Measurements from ENCODE around the gene NCKAP5L.
"Not testable (repeated sequence)": the region's sequence is repeated elsewhere in the genome, so short reads cannot be mapped to it uniquely, and the experiment has no call there.

The NCKAP5L gene

DNA sequence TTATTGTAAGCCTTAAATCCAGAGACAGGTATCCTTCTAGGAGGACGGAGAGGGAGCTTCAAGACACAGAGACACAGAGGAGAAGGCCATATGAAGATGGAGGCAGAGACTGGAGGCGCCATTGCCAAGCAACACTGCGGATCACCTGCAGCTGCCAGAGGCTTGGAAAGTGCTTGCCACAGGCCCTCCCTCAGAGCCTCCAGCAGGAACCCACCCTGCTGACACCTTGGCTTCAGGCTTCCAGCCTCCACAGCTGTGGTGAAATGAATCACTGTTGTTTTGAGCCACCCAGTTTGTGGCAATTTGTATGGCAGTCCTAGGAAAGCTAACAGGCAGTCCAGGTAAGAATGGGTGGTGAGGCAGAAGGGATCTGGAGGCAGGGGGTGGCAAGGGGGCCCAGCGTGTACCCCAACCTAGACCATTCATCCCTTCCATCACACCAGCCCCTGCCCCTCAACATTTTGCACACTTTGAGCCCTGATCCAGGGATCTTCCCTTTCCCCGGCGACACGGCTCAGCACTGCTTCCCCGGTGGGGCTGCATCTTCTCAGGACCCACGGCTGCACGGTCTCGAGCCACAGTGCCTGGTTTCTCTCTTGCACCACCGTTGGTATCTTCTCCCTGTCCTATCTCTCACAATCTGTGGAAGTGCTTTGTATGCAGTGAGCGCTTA, 37.0 kb upstream of the NCKAP5L start:
- no peak for DNase-seq

DNA sequence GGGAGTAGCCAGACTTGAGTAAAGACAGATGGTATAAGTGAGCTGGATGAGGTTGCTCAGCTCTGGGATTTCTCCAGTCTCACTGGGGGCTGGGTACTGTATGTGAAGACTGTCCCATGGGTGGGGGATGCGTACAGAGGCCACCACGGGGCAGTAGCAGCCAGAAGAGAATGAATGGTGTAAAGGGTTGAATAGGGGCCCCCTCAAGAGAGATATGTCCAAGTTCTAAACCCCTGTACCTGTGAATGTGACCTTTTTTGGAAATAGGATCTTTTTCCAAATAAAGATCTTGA, 36.5 kb upstream of the NCKAP5L start:
- no peak for DNase-seq

GRCh38 chr12:49863946-49864797, 36.0 kb upstream of the NCKAP5L start:
- no peak for DNase-seq

DNA sequence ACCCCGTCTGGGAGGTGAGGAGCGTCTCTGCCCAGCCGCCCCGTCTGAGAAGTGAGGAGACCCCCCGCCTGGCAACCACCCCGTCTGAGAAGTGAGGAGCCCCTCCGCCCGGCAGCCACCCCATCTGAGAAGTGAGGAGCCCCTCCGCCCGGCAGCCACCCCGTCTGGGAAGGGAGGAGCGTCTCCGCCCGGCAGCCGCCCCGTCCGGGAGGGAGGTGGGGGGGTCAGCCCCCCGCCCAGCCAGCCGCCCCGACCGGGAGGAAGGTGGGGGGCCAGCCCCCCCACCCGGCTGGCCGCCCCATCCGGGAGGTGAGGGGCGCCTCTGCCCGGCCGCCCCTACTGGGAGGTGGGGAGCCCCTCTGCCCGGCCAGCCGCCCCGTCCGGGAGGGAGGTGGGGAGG, 32.7 kb upstream of the NCKAP5L start:
- DNase-seq: not testable (repeated sequence)

GRCh38 chr12:49855890-49856289, 27.7 kb upstream of the NCKAP5L start:
- not testable (repeated sequence) for DNase-seq

GRCh38 chr12:49854976-49855375, 26.8 kb upstream of the NCKAP5L start:
- DNase-seq: no peak

DNA sequence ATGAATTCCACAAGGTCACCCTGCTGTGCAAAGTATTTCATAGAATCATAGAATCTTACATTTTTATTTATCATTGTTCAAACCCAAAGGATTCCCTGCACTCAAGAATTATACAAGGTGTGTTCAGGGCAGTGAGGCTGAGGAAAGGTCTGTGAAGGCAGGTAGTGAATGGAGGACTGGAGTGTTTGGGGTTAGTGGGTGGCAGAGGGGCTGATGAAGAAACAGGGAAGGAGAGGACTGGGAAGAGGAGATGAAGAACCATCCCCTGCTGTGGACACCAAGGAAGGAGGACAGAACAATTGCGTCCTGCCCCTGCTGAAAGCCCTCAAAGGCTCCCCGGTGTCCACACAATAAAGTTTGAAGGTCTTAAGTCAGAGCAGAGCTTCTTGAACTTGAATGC, 25.5 kb upstream of the NCKAP5L start:
- no peak for DNase-seq

GRCh38 chr12:49847161-49847560, 18.9 kb upstream of the NCKAP5L start:
- DNase-seq: no peak

- DNase-seq: no peak
Observed at GRCh38 chr12:49846032-49846431, 17.8 kb upstream of the NCKAP5L start.

GRCh38 chr12:49843876-49844437, 15.7 kb upstream of the NCKAP5L start:
- no peak for DNase-seq

DNA sequence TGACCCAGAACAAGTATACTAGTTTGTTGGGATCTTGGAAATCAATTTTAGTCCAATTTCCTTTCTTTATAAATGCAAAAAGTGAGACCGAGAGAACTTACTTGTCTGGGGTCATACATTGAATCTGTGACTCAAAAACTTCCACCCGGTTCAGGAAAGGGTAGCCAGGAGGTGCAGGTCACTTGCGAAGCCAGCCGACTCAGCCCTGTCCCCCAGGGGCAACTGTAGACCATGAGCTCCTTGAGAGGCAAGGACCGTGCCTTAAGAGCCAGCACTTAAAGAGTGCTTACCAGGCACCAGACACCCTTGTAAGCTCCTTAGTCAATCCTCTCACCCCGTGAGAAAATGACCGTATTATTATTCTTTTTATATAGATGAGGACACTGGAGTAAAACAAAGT, 15.2 kb upstream of the NCKAP5L start:
- no peak for DNase-seq

DNA sequence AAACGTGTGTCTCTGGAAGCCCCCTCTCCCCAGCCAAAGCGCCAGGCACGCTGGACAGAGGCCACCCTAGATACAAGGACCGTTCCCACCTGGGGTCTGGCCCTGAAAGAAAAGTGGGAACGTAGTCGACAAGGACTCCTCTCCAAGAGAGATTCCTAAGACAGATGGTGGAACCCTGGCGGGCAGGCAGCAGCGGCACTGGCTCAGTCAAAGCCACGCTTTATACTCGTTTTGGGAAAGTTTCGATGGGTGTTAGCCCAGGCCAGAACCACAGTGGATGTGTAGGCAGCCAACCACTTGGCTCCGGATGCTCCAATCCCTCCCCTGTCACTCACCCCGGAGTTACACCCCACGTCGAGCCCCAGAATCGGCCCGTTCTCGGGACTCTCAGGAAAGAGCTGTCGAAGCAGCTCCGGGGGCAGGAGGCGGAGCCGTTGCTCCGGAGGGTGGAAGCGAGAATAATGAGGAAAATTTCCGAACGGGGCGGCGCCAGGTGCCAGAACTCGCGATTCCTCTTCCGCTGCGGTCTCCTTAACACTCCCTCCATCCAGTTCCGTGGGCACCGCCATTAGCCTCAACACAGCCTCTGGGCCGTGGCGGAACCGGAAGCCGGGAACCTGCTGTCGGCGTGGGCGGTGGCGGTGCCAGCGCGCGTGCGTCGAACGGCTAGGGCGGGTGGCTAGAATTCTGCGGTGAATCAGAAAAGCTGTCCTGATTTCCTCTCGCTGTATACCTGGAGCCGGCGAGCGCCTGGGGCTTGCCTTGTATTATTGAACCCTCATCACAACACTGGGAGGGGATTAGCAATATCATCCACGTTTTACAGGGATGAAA, 14.5 kb upstream of the NCKAP5L start, which contains the start of gene BCDIN3D:
Gene BCDIN3D, minus strand, starts transcription at position 588 of the 834 bp plus-strand sequence. Its CDS starts 19 bp downstream, at position 569.
- DNase-seq: peak; percentile 89 to 92

DNA sequence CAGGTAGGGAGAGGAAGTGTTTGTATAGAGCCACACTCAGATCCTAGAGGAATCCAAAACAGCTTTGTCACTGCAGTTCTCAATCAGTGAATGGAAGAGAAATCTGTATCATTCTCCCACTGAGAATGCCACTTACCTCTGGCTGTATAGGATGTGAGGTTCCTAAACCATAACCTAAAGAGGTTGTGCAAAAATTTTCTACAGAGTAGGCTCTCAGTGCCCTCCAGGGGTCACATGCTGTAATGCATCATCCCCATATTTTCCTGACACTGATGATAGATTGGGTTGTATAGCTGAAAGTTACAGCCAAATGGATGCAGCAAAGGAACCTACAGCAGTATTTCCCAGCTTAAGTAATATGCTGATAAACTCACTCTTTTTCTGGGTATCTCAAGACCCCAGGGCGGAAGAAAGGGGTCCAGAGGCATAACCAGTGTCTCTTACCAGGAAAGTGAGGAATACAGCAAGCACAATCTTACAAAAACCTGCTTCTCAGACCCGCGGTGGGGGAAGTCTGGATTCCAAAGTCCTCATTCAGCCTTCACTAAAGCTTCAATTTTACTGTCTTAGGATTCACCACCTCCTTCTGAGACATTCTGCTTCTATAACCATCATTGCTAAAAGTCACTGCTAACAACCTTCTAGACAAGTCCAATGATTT, 10.9 kb upstream of the NCKAP5L start:
- DNase-seq: peak; percentile 44 to 63

- DNase-seq: no peak
Observed at GRCh38 chr12:49832836-49833421, 4.7 kb upstream of the NCKAP5L start.

DNA sequence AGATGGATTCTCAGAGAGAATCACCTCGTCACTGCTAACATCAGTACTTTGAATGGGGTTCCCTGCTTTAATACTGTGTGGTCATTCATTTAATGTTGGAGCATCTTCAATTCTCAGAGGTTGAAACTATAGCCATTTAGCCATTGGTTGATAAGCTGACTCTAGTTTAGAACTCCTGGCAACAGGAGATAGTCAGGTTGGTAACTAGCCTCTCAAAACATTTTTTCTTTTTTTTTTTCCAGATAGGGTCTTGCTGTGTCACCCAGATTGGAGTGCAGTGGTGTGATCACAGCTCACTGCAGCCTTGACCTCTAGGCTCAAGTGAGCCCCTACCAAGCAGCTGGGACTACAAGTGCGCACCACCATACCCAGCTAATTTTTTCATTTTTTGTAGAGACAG, 3.5 kb upstream of the NCKAP5L start:
- DNase-seq: no peak

DNA sequence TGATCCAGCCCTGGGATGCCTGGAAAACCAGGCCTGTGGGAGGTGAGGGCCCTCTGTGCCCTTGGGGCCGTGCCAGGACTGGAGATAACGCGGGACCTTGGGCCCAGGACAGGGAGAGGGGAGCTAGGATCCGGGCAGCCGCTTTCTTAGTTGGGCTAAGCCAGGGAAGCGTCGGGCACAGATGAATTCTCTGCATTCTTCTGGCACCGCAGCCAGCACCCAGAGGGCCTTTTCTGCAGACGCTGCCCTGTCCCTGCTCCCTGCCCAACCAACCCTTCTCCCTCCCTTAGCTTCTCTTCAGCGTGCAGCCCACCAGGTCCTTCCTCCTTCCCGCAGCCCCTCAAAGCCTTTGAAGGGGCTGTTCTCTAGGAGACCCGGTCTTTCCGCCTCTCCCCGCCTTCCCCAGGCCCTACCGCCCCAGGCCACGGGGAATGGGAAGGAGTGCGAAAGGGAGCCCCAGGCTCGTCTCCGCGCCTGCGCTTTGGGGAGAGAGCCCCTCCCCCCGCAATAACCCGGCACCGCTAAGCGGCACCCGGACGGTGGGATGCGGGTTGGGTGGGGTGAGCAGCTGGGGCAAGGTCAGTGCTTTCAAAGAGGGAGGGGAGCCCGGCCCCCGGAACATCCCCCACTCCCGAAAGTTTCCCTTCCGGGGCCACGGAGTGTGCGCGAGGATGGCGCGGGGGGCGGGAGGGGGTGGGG, 663 bp downstream of the NCKAP5L start:
- peak in 1 of 2 donors; percentile 59 for DNase-seq

- no peak for DNase-seq
Observed at GRCh38 chr12:49827051-49827400, 1.2 kb downstream of the NCKAP5L start.

DNA sequence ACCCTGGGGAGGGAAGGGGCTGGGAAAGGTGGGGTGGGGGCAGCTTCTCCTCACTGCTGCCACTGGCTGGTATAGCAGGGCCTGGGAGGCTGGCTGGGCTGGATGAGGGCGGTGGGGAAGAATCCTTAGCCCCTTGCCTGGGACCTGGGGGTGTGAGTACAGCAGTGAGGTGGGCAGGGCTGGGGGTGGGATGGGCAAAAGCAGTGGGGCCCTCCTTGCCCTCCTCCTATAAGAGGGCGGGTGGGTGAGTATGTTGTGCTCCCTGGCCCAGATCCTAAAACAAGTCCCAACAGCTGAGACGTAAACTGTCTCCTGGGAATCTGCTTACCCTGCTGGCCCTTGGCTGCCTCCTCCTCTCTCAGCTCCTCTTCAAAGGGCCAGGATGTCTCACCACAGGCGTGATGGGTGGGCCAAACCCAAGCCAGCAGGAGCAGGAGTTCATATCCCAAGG, 2.2 kb downstream of the NCKAP5L start:
- DNase-seq: no peak

DNA sequence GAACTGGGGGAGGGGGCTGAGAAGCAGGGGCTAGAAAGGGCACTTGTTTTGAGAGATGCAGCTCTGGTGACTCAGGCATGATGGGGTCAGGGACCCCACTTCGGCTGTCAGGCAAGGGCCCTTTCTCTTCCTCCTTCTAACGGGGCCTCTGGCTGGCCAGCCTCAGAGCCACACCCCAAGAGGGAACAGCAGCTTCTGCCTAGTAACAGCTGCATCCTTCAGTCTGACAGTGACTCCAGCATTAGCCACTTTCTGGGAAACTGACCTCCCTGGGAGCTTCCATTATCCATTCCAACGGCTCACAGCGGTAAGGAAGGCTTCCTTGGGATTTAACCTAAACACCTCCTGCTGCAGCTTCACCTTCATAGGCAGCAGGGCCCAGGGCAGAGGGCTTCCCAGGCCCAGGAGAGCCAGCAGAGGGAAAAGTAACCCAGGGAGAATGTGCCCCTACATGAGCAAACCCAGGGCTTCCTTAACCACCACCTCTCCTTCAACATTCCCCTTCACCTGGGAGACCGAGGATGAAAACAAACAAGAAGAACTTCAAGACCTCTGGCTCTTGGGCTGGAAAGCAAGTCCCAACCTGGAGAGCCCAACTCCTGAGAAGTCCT, 2.7 kb downstream of the NCKAP5L start:
- DNase-seq: peak; percentile 13 to 31

DNA sequence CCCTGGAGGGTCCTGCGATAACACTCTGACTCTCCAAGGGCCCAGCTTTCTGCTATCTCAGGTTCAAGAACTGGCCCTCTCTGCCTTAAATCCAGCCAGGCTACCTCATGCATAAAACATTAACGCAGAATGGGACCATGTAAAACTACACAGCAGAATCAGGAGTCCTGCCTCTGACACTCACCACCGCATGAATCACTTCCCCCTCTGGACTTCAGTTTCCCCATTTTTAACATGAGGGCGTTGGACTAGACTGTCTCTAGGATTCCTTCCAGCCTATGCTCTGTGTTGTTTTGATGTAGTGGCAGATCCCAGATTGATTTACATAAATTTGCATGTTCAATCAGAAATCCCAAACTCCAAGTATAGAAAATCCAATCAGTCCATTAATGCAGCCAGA, 3.3 kb downstream of the NCKAP5L start:
- DNase-seq: peak; percentile 10 to 38

DNA sequence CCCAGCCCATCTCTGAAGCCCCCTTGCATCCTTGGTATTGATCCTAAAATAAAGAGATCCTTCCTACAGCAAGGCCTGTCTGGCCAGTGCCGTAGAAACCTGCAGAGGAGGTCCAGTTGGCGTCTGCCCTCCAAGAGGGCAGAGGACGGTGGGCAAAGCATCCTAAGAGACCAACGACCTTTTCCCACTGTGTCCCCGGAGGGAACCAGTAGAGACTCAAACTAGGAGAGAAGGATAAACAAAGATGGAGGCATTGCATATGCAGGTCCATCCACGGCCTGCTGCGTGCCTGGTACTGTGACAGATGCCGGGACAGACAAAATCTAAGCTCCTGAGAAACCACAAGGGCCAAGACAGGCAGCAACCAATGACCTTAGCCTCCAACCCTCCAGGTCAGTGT, 3.8 kb downstream of the NCKAP5L start:
- DNase-seq: no peak
